Calu3 (cell line): ENCODE measurements around the gene B4GALT2. TPM values are rescaled to one million over a fixed set of nuclear protein-coding genes. Genes with fewer than 3 reads are reported as not detected.

Source experiments
- BruUV-seq: library from RNA; stranded (reverse); fragments of 400-500 nt; replicated peaks from 2 replicates; lab custom pipeline; 2021; lab: Mats Ljungman, UMichigan
- CTCF ChIA-PET: fragments of 300-600 bp; sonication (Branson Sonifier 250); formaldehyde crosslinking; loops from one replicate; lab custom pipeline; 2022; ENCODE audit warnings: antibody characterized with exemption; lab: Charles Lee
- DNase-seq: peaks from one replicate; pipeline ENCODE4 v3.0.0; 2022
- H3K27ac Mint-ChIP-seq: one replicate; pipeline ENCODE4 v1.8.0; 2022; ENCODE audit warnings: mixed read lengths; ENCODE audit not compliant: unreplicated experiment
- H3K27me3 Mint-ChIP-seq: one replicate; pipeline ENCODE4 v1.8.0; 2022; ENCODE audit warnings: mixed read lengths; ENCODE audit not compliant: unreplicated experiment
- H3K36me3 Mint-ChIP-seq: one replicate; pipeline ENCODE4 v1.8.0; 2022; ENCODE audit warnings: mild to moderate bottlenecking, moderate library complexity, mixed read lengths; ENCODE audit not compliant: insufficient read depth, unreplicated experiment
- H3K4me1 Mint-ChIP-seq: one replicate; pipeline ENCODE4 v1.8.0; 2022; ENCODE audit warnings: mild to moderate bottlenecking, low read depth, mixed read lengths; ENCODE audit not compliant: unreplicated experiment
- H3K4me3 Mint-ChIP-seq: one replicate; pipeline ENCODE4 v1.8.0; 2022; ENCODE audit warnings: mild to moderate bottlenecking, low read depth, moderate library complexity, mixed read lengths; ENCODE audit not compliant: unreplicated experiment
- H3K9me3 Mint-ChIP-seq: one replicate; pipeline ENCODE4 v1.8.0; 2022; ENCODE audit warnings: low read depth, mixed read lengths; ENCODE audit not compliant: unreplicated experiment
- intact Hi-C: fragments of 100-400 bp; cut with micrococcal nuclease; formaldehyde crosslinking; loops from one replicate; pipeline ENCODE4 v1.10.0; 2022; ENCODE audit not compliant: unreplicated experiment
- total RNA-seq: library from RNA; stranded (reverse); gene quantifications from 2 replicates; pipeline ENCODE4 v1.2.3, GENCODE V29; 2022
- TF ChIP-seq, protein P1 (sequence below): fragments of 200-600 bp; IDR thresholded peaks from one replicate; pipeline ENCODE4 v1.8.0; 2022; ENCODE audit warnings: antibody characterized with exemption; ENCODE audit not compliant: unreplicated experiment

Gene B4GALT2
- total RNA-seq, 1 experiment from 2014 or later: 50.9 TPM

- CTCF ChIA-PET: no interaction called here
- Mint-ChIP-seq H3K27ac (no peak overlapping the region), H3K4me3 (no peak overlapping the region), H3K27me3 (no peaks in the 10 kb centered on the region), H3K36me3 (peaks cover 52% of the 10 kb centered on the region), H3K9me3 (no peaks in the 10 kb centered on the region), H3K4me1 (peaks cover 46% of the 10 kb centered on the region)
- no TSS peak for BruUV-seq
- intact Hi-C loops: no loop called here
- DNase-seq: no peak
- TF ChIP-seq, protein P1, sequence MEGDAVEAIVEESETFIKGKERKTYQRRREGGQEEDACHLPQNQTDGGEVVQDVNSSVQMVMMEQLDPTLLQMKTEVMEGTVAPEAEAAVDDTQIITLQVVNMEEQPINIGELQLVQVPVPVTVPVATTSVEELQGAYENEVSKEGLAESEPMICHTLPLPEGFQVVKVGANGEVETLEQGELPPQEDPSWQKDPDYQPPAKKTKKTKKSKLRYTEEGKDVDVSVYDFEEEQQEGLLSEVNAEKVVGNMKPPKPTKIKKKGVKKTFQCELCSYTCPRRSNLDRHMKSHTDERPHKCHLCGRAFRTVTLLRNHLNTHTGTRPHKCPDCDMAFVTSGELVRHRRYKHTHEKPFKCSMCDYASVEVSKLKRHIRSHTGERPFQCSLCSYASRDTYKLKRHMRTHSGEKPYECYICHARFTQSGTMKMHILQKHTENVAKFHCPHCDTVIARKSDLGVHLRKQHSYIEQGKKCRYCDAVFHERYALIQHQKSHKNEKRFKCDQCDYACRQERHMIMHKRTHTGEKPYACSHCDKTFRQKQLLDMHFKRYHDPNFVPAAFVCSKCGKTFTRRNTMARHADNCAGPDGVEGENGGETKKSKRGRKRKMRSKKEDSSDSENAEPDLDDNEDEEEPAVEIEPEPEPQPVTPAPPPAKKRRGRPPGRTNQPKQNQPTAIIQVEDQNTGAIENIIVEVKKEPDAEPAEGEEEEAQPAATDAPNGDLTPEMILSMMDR: no peak
Observed at GRCh38 chr1:44027320-44027719, 48.3 kb downstream of the B4GALT2 start.

DNA sequence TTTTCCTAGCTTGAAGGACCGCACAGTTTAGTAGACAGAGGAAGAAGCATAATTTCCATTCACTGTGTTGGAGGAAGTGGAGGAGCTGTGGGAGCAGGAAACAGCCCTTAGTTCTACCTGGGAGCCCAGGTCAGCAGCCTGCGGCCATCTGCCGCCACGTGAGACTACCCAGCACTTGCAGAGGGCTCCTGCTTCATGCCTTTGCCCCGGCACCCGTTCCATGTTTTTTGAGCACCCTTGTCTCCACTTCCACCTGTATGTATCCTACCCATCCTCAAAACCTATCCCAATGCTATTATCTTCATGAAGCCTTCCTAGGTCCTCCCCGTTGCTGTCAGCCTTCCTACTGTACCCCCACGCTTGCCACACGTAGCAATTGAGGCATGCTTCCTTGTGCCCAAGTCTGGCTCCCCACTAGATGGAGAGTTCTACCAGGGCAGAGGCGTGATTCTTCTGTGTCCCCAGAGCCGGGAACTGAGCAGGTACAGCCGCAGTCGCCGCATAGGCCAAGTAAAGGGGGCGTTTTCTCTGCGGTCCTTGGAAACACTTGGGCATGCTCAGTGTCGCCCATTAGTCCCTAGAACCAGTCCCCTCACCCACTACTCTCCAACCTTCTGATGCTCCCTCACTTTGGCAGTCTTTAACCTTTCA lies 50.4 kb downstream of the B4GALT2 start:
- TF ChIP-seq, protein P1: no peak

GRCh38 chr1:44029911-44030604 lies 51.0 kb downstream of the B4GALT2 start:
- H3K9me3 Mint-ChIP-seq: no peaks in the 10 kb centered on the region
- no peaks in the 10 kb centered on the region for H3K27me3 Mint-ChIP-seq
- TF ChIP-seq, protein P1: no peak
- H3K4me3 Mint-ChIP-seq: peak overlapping the region; percentile 90
- BruUV-seq: no TSS peak
- H3K4me1 Mint-ChIP-seq: peaks cover 40% of the 10 kb centered on the region
- H3K27ac Mint-ChIP-seq: peak overlapping the region; percentile 94
- peaks cover 41% of the 10 kb centered on the region for H3K36me3 Mint-ChIP-seq
- intact Hi-C loops: loop anchor here (2.0 kb wide), 1 partner anchor 17 kb away; no protein-coding TSS in a partner anchor
- peak; percentile 92 for DNase-seq
- CTCF ChIA-PET: interaction anchor here (0.6 to 1.5 kb wide), 4 partner anchors 9 to 479 kb away, joined by 3 to 6 read pairs (median 4); no protein-coding TSS in a partner anchor

More for the DNA sequence above, 50.4 kb downstream of the B4GALT2 start:
- intact Hi-C loops: no loop called here
- H3K9me3 Mint-ChIP-seq: no peaks in the 10 kb centered on the region
- TSS peak; percentile 24 for BruUV-seq
- H3K27ac Mint-ChIP-seq: peak overlapping the region; percentile 94
- H3K4me1 Mint-ChIP-seq: peaks cover 47% of the 10 kb centered on the region
- H3K4me3 Mint-ChIP-seq: peak overlapping the region; percentile 90
- no peaks in the 10 kb centered on the region for H3K27me3 Mint-ChIP-seq
- CTCF ChIA-PET: interaction anchor here (0.6 to 1.4 kb wide), 3 partner anchors 12 to 479 kb away, joined by 3 to 6 read pairs (median 6); no protein-coding TSS in a partner anchor
- peaks cover 48% of the 10 kb centered on the region for H3K36me3 Mint-ChIP-seq
- DNase-seq: no peak

DNA sequence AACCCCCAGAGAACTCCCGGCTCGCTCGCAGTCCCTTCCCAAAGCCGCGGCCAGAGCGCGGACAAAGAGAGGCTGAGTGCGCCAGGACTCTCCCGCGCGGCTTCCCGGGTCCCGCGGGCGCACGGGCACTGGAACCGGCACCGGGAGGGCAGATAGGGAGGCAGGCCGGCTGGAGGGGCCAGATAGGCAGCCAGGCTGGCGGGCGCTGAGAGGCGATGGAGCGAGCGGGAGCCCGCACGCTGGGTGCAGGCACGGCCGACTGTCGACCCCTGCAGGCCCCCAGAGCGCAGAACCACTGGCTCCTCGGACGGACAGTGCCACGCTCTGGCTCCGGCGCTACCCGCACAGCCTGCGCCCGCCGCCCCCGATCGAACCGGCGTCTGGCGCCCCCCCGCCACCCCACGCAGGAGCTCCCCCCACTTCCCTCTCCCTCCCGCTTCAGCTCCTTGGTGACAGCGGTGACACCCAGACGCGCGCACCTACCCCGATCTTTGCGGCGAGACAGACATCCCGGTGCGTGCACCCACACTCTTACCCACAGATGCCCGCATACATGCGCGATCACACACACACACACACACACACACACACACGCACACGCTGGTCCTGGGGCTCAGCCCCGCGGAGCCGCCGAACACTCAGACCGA lies 51.7 kb downstream of the B4GALT2 start:
- Mint-ChIP-seq H3K4me3 (peak overlapping the region; percentile 90), H3K4me1 (peaks cover 36% of the 10 kb centered on the region), H3K9me3 (no peaks in the 10 kb centered on the region), H3K27ac (peak overlapping the region; percentile 94), H3K27me3 (no peaks in the 10 kb centered on the region), H3K36me3 (peaks cover 39% of the 10 kb centered on the region)
- intact Hi-C loops: loop anchor here (2.0 kb wide), 1 partner anchor 18 kb away; no protein-coding TSS in a partner anchor
- CTCF ChIA-PET: interaction anchor here (0.8 to 1.5 kb wide), 4 partner anchors 10 to 32 kb away, joined by 3 to 6 read pairs (median 4); no protein-coding TSS in a partner anchor
- TF ChIP-seq, protein P1: no peak
- no TSS peak for BruUV-seq
- peak; percentile 70 for DNase-seq
